Fibroblast of the aortic adventitia (primary cell): Measurements from ENCODE around the gene CCZ1B. TPM values are rescaled to one million over a fixed set of nuclear protein-coding genes. Genes with fewer than 3 reads are reported as not detected.
"Not testable (repeated sequence)": the region's sequence is repeated elsewhere in the genome, so short reads cannot be mapped to it uniquely, and the experiment has no call there.

ENCODE experiments used
- DNase-seq: peaks from one replicate; pipeline ENCODE4 v3.0.0-alpha.2; 2010; ENCODE audit warnings: low read depth
- H3K4me3 ChIP-seq: 2 replicates; pipeline ENCODE4 v1.5.1; 2011; ENCODE audit warnings: low read depth, mild to moderate bottlenecking, control low read depth, low read length, moderate library complexity
- total RNA-seq: library from RNA; depleted of rRNA; stranded (reverse); fragments of >200 nt; gene quantifications from 2 replicates; pipeline ENCODE4 v1.2.3, GENCODE V29; 2012; ENCODE audit warnings: low replicate concordance
- TF ChIP-seq, protein P1 (sequence below): IDR thresholded peaks from 2 replicates; pipeline ENCODE4 v1.5.1; 2011; ENCODE audit warnings: mild to moderate bottlenecking, low read length, control low read depth, inconsistent platforms; ENCODE audit not compliant: insufficient read depth

Gene CCZ1B
- 45.6 and 114 TPM in 2 replicates for total RNA-seq

DNA sequence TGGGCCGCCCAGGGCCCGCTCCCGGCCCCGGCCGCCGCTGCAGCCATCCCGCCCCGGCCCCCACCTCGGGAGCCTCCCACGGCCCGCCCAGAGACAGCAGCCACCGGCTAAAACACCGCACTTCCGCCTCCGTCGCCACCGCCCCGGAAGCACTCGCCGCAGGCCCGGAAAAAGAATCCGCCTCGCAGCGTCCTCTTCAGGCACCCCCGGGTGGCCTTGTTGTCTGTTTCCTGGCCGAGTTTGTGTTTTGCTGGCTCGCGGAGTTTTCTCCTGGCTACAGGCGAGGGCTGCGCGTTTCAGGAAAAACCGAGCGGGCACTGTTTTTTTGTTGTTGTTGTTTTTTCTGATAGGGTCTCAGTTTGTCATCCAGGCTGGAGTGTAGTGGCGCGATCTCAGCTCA, at the start of gene CCZ1B:
CCZ1B (minus strand) TSS at position 125 of the 400 bp plus-strand sequence; CDS start at position 47, 78 bp downstream.
- peak within 1 kb of the TSS; percentile 62 for H3K4me3 ChIP-seq
- TF ChIP-seq, protein P1, sequence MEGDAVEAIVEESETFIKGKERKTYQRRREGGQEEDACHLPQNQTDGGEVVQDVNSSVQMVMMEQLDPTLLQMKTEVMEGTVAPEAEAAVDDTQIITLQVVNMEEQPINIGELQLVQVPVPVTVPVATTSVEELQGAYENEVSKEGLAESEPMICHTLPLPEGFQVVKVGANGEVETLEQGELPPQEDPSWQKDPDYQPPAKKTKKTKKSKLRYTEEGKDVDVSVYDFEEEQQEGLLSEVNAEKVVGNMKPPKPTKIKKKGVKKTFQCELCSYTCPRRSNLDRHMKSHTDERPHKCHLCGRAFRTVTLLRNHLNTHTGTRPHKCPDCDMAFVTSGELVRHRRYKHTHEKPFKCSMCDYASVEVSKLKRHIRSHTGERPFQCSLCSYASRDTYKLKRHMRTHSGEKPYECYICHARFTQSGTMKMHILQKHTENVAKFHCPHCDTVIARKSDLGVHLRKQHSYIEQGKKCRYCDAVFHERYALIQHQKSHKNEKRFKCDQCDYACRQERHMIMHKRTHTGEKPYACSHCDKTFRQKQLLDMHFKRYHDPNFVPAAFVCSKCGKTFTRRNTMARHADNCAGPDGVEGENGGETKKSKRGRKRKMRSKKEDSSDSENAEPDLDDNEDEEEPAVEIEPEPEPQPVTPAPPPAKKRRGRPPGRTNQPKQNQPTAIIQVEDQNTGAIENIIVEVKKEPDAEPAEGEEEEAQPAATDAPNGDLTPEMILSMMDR, result peak; percentile 30
- peak; percentile 62 for DNase-seq

DNA sequence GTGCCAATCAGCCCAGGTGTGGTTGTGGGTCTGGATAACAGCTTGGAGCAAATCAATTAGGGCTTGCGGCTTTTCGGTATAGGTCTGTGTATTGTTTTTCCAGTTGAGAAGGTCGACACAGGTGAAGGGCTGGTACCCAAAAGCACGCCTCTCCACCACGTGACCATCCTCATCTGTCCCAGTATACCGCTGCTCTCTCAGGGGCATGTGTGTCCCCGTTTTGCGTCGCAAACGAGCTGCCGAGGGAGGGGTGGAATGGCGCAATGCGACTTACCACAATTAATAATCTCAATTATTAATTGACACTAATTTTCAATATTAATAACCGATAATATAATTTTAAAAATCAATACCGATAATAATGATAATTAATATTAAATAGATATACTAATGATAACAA, 48.9 kb upstream of the CCZ1B start:
- H3K4me3 ChIP-seq, DNase-seq: not testable (repeated sequence)

DNA sequence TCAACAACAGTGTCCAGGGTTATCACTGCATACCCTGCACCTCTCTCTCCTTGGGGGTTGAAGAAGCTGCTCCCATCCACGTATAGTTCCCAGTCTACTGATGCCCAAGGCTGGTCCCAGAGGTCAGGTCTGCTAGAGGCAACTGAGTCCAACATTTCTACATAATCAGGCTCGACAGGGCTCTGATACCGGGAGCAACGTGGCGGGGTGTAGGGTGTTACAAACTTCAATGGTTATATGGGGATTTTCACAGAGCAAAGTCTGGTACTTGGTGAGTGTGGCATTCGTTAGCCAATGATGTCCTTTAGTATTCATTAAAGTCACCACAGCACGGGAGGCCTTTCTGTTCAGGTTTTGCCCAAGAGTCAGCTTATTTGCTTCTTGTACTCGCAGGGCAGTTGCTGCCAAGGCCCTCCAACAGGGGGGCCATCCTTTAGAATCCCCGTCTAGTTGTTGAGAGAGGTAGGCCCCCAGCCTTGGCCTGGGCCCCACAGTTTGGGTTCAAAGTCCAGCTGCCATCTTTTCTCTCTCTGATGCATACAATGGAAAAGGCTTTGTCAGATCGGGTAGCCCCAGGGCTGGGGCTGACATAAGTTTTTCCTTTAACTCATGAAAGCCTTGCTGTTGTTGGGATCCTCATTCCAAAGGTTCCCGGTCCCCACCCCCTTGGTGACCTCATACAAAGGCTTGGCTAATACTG, 46.3 kb upstream of the CCZ1B start:
- H3K4me3 ChIP-seq, DNase-seq: not testable (repeated sequence)

DNA sequence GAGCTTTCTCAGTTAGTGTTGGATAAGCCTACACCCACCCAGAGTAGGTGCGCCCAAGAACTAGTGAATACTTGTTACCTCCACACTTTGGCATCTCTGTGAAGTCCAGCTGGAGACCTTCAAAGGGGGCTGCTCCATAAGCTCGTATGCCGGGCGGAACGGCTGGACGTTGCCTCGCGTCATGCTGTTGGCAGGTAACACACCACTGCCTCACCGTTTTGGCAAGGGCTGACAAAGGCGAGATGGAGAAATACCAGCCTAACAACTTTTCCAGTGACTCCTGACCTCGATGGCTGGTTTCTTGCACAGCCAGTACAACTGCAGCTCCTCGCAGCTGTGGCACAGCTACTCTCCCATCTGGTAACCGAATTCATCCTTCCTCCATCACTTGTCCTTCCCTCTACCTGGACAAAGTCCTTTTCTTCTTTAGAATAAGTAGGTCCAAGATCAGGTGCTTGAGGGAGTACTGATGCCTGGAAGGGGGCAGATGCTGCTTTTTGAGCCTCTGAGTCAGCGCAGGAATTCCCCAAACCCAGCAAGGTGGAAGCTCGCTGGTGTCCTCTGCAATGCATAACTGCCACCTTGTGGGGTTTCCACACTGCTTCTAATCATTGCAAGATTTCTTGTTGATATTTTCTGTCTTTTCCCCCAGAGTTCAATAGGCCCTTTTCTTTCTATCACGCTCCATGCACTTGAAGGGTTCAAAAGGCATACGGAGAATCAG, 45.5 kb upstream of the CCZ1B start:
- not testable (repeated sequence) for DNase-seq

DNA sequence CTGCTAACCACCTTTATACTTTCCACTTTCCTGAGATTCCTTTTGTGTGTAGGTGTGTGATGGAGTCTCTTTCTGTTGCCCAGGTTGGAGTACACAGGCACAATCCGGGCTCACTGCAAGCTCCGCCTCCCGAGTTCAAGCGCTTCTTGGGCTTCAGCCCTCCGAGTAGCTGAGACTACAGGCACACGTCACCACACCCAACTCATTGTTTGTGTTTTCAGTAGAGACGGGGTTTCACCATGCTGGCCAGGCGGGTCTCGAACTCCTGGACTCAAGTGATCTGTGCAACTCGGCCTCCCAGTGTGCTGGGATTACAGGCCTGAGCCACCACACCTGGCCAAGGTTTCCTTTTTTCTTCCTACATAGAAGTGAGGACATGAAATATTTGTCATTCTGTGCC, 38.7 kb upstream of the CCZ1B start:
- not testable (repeated sequence) for DNase-seq, H3K4me3 ChIP-seq

More for the DNA sequence above, 45.5 kb upstream of the CCZ1B start:
- H3K4me3 ChIP-seq, result not testable (repeated sequence)

DNA sequence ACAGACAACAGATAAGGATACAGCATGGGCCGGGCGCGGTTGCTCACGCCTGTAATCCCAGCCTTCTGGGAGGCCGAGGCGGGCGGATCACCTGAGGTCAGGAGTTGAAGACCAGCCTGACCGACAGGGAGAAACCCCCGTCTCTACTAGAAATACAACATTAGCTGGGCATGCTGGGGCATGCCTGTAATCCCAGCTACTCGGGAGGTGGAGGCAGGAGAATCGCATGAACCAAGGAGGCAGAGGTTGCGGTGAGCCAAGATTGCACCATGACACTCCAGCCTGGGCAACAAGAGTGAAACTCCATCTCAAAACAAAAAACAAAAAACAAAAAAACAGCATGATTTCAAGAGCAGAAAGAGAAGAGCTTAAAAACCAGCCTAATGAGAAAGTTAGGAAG, 38.1 kb upstream of the CCZ1B start:
- not testable (repeated sequence) for H3K4me3 ChIP-seq, DNase-seq

DNA sequence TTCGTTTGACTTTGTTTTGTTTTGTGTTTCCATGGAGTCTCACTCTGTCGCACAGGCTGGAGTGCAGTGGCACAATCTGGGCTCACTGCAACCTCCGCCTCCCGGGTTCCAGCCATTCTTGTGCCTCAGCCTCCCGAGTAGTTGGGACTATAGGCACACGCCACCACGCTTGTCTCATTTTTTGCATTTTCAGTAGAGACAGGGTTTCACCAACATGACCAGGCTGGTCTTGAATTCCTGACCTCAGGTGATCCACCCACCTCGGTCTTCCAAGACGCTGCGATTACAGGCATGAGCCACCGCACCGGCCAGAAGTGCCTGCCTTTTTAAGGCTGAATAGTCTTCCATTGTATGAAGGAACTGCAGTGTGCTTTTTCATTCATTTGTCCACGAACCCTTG, 36.8 kb upstream of the CCZ1B start:
- DNase-seq, H3K4me3 ChIP-seq: not testable (repeated sequence)

DNA sequence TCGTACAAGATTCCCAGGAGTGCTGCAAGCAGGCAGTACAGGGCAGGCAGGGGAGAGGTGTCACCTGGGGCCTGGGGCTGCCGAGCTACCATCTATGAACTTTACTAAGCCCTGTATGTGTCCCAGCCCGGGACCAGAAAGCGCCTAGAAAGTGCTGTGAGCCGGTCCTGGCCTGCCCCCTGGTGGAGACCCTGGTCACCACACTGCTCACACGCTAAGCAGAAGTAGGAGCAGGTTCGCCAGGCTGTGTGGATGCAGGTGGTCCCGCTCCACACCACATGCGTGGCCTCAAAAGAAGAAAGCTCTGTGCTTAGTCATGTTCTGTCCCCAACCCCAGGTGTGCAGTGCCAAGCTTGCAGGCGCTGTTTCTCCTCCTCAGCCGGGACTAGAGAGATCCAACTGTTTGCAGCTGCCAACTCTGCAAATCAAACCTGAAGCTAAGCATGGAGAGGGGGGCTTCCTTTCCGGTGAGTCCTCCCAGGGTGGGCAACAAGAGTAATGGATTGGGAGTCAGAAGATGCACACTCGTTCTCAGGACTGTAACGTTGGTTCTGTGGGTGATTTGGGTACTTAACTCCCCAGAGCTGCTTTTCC, 31.7 kb upstream of the CCZ1B start:
- not testable (repeated sequence) for H3K4me3 ChIP-seq
- DNase-seq, result peak; percentile 38
- TF ChIP-seq, protein P1, result peak; percentile 60

DNA sequence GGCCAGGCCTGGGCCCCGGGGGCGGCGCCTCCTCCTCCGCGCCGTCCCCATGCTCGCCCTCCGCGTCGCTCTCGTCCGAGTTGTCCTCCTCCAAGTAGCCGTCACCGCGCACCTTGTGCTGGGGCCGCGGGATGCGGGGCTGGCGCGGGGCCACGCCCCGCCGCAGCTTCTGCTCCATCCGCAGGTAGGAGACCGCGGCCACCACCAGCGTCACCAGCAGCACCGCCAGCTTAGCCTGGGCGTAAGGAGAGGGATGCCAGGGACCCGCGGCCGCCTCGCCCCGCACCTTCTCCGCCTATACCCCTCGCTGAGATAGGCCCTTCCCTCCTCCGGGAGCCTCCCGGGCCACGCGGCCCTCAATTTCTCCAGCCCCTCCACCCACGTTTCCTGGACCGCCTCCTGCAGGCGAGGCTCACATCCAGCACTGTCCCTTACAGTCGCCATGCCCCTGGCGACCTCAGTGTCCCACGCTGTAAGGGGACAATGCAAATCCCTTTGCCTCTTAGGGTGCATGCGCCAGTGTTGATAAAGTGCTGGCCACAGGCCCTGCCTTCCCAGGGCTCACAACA, 29.6 kb upstream of the CCZ1B start:
- DNase-seq, H3K4me3 ChIP-seq: not testable (repeated sequence)

DNA sequence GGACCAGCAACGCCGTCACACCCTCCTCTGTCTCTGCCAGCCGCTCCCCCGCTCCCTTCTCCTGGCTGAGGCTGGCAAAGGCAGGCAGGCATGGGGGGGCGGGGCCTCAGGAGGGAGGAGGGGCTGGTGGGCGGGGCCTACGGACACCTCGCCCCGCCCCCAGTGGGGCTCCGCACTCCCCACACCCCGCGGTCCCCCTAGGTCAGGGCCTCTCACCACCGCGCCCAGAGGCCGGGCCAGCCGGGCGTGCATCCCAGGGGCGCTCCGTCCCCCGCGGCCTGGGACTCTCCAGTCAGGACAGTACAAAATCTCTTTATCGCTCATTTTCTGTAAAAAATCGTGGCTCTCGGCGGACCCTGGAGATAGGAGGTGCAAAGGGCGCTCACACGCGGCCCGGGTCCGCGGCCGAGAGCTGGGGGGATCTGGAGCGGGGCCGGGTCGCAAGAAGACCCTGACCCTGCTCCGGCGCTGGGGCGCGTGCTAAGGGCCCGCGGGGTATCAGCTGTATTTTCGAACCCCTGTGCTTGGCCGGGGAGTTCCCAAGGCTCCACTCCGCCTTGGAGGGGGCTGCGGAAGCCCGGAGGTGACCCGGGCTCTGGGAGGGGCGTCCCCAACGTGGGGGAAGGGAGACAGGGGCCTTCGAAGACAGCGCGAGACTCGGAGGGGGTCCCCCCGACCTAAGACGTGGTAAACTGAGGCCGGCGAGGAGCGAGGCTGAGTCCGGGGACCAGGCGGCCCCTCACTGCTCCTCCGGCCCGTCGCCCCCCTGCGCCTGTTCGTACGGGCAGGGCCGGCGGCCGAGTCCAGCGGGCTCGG, 28.9 kb upstream of the CCZ1B start:
- DNase-seq, result not testable (repeated sequence)
- H3K4me3 ChIP-seq, result peak overlapping the region; percentile 41

DNA sequence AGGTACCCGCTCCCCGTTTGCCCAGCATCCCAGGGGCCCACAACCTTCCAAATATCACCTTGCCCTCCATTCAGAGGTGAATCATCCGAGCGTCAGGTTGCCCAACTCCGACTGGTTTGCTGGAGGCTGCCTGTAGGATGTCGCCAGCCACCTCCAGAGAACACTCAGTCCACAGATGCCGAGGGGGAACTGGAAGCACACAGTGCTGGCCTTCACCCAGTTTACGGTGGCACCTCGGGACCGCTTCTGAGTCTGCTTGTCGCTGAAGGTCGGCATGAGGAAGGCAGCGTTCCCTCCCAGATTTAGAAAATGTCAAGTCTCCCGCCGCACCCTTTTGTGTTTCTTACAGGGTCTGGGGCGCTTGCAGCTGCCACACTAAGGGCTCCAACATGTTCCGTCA, 27.6 kb upstream of the CCZ1B start:
- not testable (repeated sequence) for DNase-seq, H3K4me3 ChIP-seq

DNA sequence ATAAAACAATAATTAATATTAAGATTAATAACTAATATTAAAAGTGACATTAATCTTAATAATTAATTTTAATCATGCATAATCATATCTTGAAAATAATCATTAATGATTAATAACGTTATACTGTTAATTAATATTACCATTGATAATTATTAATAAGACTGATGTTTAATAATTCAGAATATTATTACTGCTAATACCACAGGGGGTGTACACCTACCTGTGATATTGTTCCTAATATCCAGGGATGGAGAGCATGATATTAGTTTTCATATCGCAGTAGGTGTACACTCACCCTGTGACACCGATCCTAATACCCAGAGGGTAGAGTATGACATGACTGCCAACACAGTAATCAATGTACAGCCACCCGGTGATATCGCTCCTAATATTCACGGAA, 23.1 kb upstream of the CCZ1B start:
- DNase-seq, H3K4me3 ChIP-seq: not testable (repeated sequence)

DNA sequence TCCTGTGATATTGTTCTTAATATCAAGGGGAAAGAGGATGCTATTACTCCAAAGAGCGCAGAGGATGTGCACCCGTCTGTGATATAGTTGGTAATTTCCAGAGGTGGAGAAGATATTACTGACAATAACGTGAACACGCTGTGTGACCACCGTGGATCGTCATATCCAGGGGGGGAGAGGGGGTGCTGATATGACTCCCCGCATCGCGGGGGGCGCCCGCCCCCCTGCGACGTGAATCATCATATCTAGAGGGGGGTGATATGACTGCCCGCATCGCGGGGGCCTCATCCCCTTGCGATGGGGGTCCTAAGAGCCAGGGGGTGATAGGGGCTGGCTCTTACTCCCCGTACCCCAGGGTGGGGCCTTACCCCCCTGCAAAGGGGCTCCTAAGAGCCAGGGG, 21.7 kb upstream of the CCZ1B start:
- H3K4me3 ChIP-seq, DNase-seq: not testable (repeated sequence)

DNA sequence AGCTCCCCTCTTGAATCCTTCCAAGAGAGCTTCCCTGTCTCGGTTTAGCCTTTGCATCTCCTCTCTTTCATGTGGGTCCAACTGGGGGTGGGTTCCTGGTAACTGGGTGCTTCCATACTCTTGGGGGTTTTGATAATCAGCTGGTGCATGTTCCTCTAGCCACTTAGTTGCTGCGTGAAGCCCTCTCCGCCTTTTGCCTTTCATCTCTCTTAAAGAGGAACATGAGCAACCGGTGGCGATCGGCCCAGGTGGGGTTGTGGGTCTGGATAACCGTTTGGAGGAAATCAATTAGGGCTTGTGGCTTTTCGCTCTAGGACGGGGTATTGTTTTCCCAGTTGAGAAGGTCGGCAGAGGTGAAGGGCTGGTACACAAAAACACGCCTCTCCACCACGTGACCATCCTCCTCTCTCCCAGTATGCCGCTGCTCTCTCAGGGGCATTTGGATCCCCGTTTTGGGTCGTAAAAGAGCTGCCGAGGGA, 19.9 kb upstream of the CCZ1B start:
- not testable (repeated sequence) for DNase-seq, H3K4me3 ChIP-seq

DNA sequence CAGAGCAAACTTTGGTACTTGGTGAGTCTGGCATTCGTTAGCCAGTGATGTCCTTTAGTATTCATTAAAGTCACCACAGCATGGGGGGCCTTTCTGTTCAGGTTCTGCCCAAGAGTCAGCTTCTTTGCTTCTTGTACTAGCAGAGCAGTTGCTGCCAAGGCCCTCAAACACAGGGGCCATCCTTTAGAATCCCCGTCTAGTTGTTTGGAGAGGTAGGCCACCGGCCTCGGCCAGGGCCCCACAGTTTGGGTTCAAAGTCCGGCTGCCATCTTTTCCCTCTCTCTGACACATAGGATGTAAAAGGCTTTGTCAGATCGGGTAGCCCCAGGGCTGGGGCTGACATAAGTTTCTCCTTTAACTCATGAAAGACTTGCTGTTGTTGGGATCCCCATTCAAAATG, 17.6 kb upstream of the CCZ1B start:
- DNase-seq, H3K4me3 ChIP-seq: not testable (repeated sequence)
